WTC11 (cell line): ENCODE data around the gene LSM12. TPM values are rescaled to one million over a fixed set of nuclear protein-coding genes. Genes with fewer than 3 reads are reported as not detected.

ENCODE experiments used
- ATAC-seq: fragments of 200-7000 bp; cut with Tn5 transposase; 2 replicates; pipeline ENCODE4 v1.10.0; 2021; ENCODE audit warnings: mild to moderate bottlenecking, moderate library complexity
- CTCF ChIA-PET: fragments of 300-600 bp; sonication (Branson Sonifier 250); formaldehyde crosslinking; loops from one replicate; lab custom pipeline; 2021; ENCODE audit warnings: antibody characterized with exemption; lab: Charles Lee
- POLR2A ChIA-PET: fragments of 350-600 bp; sonication (Branson Sonifier 250); formaldehyde crosslinking; loops from one replicate; lab custom pipeline; 2021; ENCODE audit warnings: antibody characterized with exemption; lab: Charles Lee
- DNase-seq: peaks from one replicate; pipeline ENCODE4 v3.0.0; 2021; ENCODE audit warnings: low spot score
- H3K27ac Mint-ChIP-seq: 2 replicates; pipeline ENCODE4 v1.8.0; 2021; ENCODE audit warnings: mixed read lengths
- H3K27me3 Mint-ChIP-seq: 2 replicates; pipeline ENCODE4 v1.8.0; 2021; ENCODE audit warnings: low read depth, mild to moderate bottlenecking, moderate library complexity, mixed read lengths
- H3K36me3 Mint-ChIP-seq: 2 replicates; pipeline ENCODE4 v1.8.0; 2021; ENCODE audit warnings: mixed read lengths
- H3K4me1 Mint-ChIP-seq: 2 replicates; pipeline ENCODE4 v1.8.0; 2022; ENCODE audit warnings: mixed read lengths
- H3K4me3 Mint-ChIP-seq: 2 replicates; pipeline ENCODE4 v1.8.0; 2021; ENCODE audit warnings: mild to moderate bottlenecking, moderate library complexity, mixed read lengths
- H3K9me3 Mint-ChIP-seq: 2 replicates; pipeline ENCODE4 v1.8.0; 2021; ENCODE audit warnings: mixed read lengths
- ATF1 ChIP-seq: sonication (generic); formaldehyde crosslinking; IDR thresholded peaks from 2 replicates; pipeline ENCODE4 v1.8.1; 2023; ENCODE audit warnings: mild to moderate bottlenecking, moderate library complexity, missing genetic modification reagents
- CBFB ChIP-seq: sonication (generic); formaldehyde crosslinking; IDR thresholded peaks from 2 replicates; pipeline ENCODE4 v1.8.1; 2022; ENCODE audit warnings: mild to moderate bottlenecking, low read depth, missing genetic modification reagents
- EMX1 ChIP-seq: fragments of 250-450 bp; sonication (Bioruptor Pico); IDR thresholded peaks from 2 replicates; pipeline ENCODE4 v1.8.0; 2021; ENCODE audit warnings: mild to moderate bottlenecking
- GRHL2 ChIP-seq: fragments of 250-450 bp; sonication (Bioruptor Pico); IDR thresholded peaks from 2 replicates; pipeline ENCODE4 v1.8.0; 2022; ENCODE audit warnings: mild to moderate bottlenecking, moderate library complexity; ENCODE audit not compliant: insufficient replicate concordance, severe bottlenecking
- GTF2I ChIP-seq: fragments of 250-450 bp; sonication (Bioruptor Pico); conservative IDR thresholded peaks from 2 replicates; pipeline ENCODE4 v1.4.0; 2021; ENCODE audit warnings: mild to moderate bottlenecking
- HMGA2 ChIP-seq: fragments of 250-450 bp; sonication (Bioruptor Pico); IDR thresholded peaks from 2 replicates; pipeline ENCODE4 v1.4.0; 2021; ENCODE audit warnings: mild to moderate bottlenecking, moderate library complexity
- HMGXB4 ChIP-seq: sonication (generic); formaldehyde crosslinking; IDR thresholded peaks from 2 replicates; pipeline ENCODE4 v1.8.1; 2023; ENCODE audit warnings: mild to moderate bottlenecking, moderate library complexity, missing genetic modification reagents
- JAZF1 ChIP-seq: fragments of 250-450 bp; sonication (Bioruptor Pico); IDR thresholded peaks from 2 replicates; pipeline ENCODE4 v1.9.0; 2021; ENCODE audit warnings: moderate library complexity, mild to moderate bottlenecking, inconsistent platforms
- KAT7 ChIP-seq: sonication (generic); formaldehyde crosslinking; IDR thresholded peaks from 2 replicates; pipeline ENCODE4 v1.8.1; 2023; ENCODE audit warnings: missing genetic modification reagents, mild to moderate bottlenecking, borderline replicate concordance
- MLX ChIP-seq: sonication (generic); formaldehyde crosslinking; IDR thresholded peaks from 2 replicates; pipeline ENCODE4 v1.8.1; 2023; ENCODE audit warnings: mild to moderate bottlenecking, missing genetic modification reagents, moderate library complexity
- NFE2L1 ChIP-seq: sonication (generic); formaldehyde crosslinking; IDR thresholded peaks from 2 replicates; pipeline ENCODE4 v1.8.1; 2023; ENCODE audit warnings: missing genetic modification reagents
- NR1H2 ChIP-seq: sonication (generic); formaldehyde crosslinking; IDR thresholded peaks from 2 replicates; pipeline ENCODE4 v1.9.0; 2021; ENCODE audit warnings: mild to moderate bottlenecking, moderate library complexity, missing genetic modification reagents
- TEAD4 ChIP-seq: sonication (generic); formaldehyde crosslinking; IDR thresholded peaks from 2 replicates; pipeline ENCODE4 v1.8.0; 2022; ENCODE audit warnings: mild to moderate bottlenecking, missing genetic modification reagents
- ZNF121 ChIP-seq: sonication (generic); formaldehyde crosslinking; IDR thresholded peaks from 2 replicates; pipeline ENCODE4 v1.8.0; 2023; ENCODE audit warnings: missing genetic modification reagents
- ZNF263 ChIP-seq: sonication (generic); formaldehyde crosslinking; IDR thresholded peaks from 2 replicates; pipeline ENCODE4 v1.8.1; 2022; ENCODE audit warnings: low read depth, mild to moderate bottlenecking, moderate library complexity, missing genetic modification reagents
- total RNA-seq: library from RNA; stranded (reverse); gene quantifications from 3 replicates; pipeline ENCODE4 v1.2.3, GENCODE V29; 2021
- TF ChIP-seq, protein P1 (sequence below): fragments of 200-600 bp; IDR thresholded peaks from 2 replicates; pipeline ENCODE4 v1.8.0; 2022; ENCODE audit warnings: antibody characterized with exemption
- TF ChIP-seq, protein P2 (sequence below): sonication (generic); formaldehyde crosslinking; IDR thresholded peaks from 2 replicates; pipeline ENCODE4 v1.8.1; 2022; ENCODE audit warnings: low read depth, mild to moderate bottlenecking, moderate library complexity, missing genetic modification reagents, borderline replicate concordance
- TF ChIP-seq, protein P3 (sequence below): fragments of 250-450 bp; sonication (Bioruptor Pico); IDR thresholded peaks from 2 replicates; pipeline ENCODE4 v1.9.0; 2021; ENCODE audit warnings: mild to moderate bottlenecking
- TF ChIP-seq, protein P4 (sequence below): sonication (generic); formaldehyde crosslinking; IDR thresholded peaks from 2 replicates; pipeline ENCODE4 v1.8.1; 2023; ENCODE audit warnings: mild to moderate bottlenecking, missing genetic modification reagents

LSM12 gene
- total RNA-seq, 1 experiment from 2014 or later: 102 TPM

DNA sequence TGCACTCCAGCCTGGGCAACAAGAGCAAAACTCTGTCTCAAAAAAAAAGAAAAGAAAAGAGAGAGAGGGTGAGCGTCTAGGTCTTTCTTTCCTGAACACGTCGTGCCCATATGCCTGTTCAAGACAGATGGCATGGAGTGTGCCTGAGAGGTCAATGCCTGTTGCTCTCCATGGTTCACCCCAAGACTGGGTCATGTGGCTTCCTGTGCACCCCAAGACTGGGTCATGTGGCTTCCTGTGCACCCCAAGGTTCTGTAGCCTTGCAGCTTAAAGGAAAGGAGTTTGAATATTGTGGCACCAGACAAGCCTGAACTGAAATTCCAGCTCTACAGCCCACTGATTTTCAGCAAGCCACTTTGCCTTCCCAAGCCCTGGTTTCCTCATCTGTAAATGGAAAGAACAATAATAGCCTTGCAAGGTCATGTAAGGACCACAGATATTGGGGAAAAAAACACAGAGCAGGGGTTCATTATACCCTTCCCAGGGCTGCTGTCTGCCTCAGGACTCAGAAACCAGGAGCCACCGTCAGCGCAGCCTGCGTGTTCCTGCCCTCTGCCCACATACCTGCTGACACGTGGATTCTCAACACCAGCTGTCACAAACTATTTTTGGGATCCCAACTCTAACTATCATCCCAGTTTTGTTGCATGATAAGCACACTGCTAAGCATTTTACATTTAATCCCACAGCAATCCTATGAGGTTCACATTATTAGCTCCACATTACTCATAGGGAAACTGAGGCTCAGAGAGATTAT is 80.1 kb downstream of the LSM12 start:
- peaks cover 24% of the 10 kb centered on the region for H3K27me3 Mint-ChIP-seq
- TF ChIP-seq EMX1 (CRISPR knock-in tag) (no peak), JAZF1 (CRISPR knock-in tag) (no peak), NFE2L1 (no peak), MLX (CRISPR knock-in tag) (no peak), ATF1 (CRISPR knock-in tag) (no peak), CBFB (CRISPR knock-in tag) (no peak), TEAD4 (CRISPR knock-in tag) (no peak), HMGXB4 (CRISPR knock-in tag) (no peak), ZNF121 (no peak), NR1H2 (no peak), HMGA2 (CRISPR knock-in tag) (no peak), KAT7 (CRISPR knock-in tag) (no peak), GTF2I (CRISPR knock-in tag) (no peak), GRHL2 (no peak), ZNF263 (CRISPR knock-in tag) (no peak)
- TF ChIP-seq, protein P1, sequence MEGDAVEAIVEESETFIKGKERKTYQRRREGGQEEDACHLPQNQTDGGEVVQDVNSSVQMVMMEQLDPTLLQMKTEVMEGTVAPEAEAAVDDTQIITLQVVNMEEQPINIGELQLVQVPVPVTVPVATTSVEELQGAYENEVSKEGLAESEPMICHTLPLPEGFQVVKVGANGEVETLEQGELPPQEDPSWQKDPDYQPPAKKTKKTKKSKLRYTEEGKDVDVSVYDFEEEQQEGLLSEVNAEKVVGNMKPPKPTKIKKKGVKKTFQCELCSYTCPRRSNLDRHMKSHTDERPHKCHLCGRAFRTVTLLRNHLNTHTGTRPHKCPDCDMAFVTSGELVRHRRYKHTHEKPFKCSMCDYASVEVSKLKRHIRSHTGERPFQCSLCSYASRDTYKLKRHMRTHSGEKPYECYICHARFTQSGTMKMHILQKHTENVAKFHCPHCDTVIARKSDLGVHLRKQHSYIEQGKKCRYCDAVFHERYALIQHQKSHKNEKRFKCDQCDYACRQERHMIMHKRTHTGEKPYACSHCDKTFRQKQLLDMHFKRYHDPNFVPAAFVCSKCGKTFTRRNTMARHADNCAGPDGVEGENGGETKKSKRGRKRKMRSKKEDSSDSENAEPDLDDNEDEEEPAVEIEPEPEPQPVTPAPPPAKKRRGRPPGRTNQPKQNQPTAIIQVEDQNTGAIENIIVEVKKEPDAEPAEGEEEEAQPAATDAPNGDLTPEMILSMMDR: no peak
- TF ChIP-seq, protein P2, sequence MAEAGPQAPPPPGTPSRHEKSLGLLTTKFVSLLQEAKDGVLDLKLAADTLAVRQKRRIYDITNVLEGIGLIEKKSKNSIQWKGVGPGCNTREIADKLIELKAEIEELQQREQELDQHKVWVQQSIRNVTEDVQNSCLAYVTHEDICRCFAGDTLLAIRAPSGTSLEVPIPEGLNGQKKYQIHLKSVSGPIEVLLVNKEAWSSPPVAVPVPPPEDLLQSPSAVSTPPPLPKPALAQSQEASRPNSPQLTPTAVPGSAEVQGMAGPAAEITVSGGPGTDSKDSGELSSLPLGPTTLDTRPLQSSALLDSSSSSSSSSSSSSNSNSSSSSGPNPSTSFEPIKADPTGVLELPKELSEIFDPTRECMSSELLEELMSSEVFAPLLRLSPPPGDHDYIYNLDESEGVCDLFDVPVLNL (CRISPR knock-in tag): no peak
- TF ChIP-seq, protein P3, sequence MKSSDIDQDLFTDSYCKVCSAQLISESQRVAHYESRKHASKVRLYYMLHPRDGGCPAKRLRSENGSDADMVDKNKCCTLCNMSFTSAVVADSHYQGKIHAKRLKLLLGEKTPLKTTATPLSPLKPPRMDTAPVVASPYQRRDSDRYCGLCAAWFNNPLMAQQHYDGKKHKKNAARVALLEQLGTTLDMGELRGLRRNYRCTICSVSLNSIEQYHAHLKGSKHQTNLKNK (CRISPR knock-in tag): no peak
- TF ChIP-seq, protein P4, sequence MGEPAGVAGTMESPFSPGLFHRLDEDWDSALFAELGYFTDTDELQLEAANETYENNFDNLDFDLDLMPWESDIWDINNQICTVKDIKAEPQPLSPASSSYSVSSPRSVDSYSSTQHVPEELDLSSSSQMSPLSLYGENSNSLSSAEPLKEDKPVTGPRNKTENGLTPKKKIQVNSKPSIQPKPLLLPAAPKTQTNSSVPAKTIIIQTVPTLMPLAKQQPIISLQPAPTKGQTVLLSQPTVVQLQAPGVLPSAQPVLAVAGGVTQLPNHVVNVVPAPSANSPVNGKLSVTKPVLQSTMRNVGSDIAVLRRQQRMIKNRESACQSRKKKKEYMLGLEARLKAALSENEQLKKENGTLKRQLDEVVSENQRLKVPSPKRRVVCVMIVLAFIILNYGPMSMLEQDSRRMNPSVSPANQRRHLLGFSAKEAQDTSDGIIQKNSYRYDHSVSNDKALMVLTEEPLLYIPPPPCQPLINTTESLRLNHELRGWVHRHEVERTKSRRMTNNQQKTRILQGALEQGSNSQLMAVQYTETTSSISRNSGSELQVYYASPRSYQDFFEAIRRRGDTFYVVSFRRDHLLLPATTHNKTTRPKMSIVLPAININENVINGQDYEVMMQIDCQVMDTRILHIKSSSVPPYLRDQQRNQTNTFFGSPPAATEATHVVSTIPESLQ (CRISPR knock-in tag): no peak
- TF ChIP-seq, all 79 proteins: peak for 0
- no peaks in the 10 kb centered on the region for H3K9me3 Mint-ChIP-seq
- no peak for ATAC-seq
- peaks cover 4% of the 10 kb centered on the region; the same call in 1 of the 2 replicates for H3K4me1 Mint-ChIP-seq
- no peak overlapping the region for H3K4me3 Mint-ChIP-seq
- H3K27ac Mint-ChIP-seq: no peak overlapping the region
- CTCF ChIA-PET: interaction anchor here (1.1 to 2.6 kb wide), 5 partner anchors 7 to 48 kb away, joined by 3 to 12 read pairs (median 4); no protein-coding TSS in a partner anchor
- H3K36me3 Mint-ChIP-seq: no peaks in the 10 kb centered on the region
- no peak for DNase-seq
- POLR2A ChIA-PET: no interaction called here
